SHP77 (cell line): ENCODE data around the gene SCP2.

Source experiments
- DNase-seq, 2 experiments: peaks; one replicate each; lab custom pipeline; 2025; lab: John Stamatoyannopoulos, UW

Gene SCP2

DNA sequence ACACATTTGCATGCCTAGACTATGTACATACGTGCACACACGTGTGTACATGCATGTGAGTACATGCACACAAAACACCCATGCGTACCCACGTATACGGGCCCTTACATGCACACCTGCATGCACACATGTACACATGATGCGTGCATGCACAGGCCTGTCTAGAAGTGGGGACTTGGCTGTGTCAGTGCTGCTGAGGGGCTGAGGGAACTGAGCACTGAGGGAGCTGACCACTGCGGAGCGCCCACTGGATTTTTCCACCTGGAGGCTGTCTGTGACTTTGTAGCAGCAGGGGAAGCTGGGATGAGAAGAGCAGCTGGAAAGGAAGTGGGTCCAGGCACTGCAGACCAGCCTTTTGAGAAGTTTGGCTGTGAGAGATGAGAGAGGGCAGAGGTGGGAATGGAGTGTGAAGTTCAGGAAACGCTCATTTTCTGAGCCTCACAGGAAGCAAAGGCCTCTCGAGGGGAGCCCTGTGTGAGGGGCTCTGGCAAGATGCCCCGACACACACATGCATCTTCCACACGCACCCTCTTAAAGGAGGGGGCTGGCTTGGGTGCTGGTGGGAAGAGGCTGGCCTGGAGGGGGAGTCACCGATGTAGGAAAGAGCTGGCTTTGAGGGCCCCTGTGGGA, 155.9 kb downstream of the SCP2 start:
- no peak for DNase-seq

DNA sequence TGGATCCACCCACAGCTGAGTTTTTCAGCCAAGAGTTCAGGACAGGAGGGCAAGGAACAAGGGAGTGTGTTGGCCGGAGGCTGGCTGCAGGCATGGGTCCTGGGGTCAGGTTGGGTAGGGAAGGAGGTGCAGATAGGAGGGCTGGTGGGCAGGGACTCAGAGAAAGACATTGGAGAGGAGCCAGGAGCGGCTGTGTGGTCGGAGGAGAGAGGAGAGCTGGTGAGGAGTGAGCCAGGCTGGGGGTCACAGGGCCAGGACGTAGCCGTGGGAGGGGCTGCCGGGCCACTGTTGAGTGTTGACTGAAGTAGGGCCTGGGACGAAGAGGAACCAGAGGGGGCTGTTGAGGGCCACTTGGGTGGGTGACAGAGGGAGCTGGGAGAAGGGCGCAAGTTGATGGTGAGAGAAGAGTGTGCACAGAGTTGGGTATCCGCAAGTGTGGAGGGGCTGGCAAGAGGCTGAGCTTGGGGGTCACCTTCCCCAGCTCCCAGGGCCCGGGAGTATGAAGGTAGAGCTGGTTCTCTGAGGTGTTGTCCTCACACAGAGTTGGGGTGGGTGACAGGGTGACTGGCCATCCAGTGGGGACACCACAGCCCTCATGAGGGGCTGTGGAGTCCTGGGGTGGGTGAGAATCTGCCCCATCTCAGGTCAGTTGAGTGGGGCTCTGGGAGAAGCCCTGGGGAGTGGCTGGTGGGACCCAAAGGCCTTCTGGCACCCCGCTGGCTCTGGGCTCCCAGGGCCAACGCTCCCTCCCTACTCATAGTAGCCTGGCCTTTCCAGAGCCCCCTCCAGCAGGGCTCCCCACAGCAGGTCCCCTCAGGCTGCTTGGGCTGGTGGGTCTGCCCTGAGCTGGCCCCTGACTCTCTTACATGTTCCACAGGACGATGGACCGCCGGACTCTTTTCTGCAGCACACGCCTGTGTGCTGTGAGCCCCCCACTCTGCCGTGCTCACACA, 156.8 kb downstream of the SCP2 start:
- no peak for DNase-seq

DNA sequence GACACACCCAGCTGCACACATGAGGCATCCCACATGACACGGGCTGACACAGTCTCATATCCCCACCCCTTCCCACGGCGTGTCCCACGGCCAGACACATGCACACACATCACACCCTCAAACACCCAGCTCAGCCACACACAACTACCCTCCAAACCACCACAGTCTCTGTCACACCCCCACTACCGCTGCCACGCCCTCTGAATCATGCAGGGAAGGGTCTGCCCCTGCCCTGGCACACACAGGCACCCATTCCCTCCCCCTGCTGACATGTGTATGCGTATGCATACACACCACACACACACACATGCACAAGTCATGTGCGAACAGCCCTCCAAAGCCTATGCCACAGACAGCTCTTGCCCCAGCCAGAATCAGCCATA, 157.5 kb downstream of the SCP2 start:
- no peak for DNase-seq

DNA sequence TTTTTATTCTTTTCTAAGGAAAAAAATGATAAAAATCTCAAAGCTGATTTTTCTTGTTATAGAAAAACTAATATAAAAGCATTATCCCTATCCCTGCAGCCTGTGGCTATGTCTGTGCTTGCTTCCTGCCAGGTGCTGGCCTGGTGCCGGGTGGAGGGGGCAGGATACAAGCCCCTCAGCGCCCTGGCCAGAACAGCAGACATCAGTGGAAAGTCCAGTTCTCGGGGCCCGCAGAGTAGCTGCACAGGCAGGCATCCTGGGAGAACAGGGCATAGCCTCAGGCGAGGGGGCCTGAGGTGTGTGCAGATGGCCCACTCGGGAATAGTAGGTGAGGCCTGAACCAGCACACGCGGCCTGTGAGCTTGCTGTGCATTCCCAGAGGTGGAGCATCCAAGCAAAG, 158.3 kb downstream of the SCP2 start:
- DNase-seq, result no peak

DNA sequence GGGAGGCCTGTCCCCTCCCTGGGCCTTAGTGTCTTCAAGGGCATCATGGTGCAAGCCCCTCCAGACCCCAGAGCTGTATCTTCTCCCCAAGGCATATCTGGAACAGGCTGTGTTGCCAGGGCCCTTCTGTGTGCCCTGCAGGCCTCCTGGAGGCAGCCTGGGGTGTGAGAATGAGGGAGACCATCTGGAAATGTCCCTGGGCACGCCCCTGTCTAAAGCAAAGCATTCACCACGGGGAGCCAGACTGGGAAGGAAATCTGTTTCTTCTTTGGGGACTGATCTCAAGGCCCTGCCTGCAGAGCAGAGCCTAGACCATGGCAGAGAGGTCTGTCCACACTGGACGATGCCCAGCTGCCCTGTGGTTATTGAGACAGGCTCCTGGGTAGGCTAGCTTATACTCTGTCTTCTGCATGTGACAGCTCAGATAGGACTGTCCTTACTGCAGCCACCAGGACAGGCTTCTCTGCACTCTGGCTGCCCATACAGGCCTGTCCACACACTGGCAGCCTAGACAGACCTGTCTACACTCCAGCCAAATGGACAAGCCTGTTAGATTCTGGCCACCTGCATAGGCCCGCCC, 159.5 kb downstream of the SCP2 start:
- DNase-seq, result no peak

DNA sequence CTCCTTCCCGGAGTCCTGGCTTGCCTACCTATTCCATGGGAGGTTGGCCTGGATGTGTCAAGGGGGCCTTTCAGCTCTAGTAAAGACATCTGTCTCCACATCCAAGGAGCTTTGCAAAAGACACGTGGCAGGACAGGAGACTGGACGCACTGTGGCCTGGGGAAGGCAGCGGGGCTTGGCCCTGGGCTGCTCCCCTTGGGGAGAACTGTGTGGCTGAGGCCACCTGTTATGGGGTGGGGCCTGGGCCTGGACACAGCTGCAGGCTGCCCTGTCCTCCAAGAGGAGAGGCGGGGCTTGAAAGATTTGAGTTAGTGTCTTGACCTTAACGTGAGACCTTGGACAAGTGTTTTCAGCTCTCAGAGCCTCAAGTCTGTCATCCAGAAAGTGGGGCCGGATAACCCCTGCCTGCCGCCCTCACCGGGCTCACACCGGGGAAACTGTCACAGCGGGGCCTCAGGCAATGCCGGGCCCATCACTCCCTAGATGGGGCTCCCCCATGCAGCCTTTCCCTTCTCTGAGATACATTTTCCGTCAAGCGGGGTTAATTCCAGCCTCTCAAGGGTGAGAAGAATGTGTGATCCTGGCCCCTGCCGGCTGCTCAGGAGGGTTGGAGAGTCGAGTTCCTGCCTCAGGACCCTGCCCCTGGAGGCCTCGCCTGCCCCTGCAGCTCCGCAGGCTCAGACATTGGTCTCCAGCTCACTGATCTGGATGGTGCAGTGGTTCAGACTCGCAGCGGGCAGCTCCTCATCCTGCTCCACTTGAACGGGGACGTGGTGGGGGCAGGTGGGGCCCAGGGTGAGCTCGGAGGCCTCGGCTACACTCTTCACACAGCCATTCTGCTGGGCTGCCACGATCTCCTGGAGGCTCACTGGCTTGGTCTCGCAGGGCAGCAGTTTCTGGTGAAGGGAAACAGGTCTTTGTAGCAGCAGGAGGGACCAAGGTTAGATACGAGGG, 160.5 kb downstream of the SCP2 start:
- DNase-seq, result no peak

DNA sequence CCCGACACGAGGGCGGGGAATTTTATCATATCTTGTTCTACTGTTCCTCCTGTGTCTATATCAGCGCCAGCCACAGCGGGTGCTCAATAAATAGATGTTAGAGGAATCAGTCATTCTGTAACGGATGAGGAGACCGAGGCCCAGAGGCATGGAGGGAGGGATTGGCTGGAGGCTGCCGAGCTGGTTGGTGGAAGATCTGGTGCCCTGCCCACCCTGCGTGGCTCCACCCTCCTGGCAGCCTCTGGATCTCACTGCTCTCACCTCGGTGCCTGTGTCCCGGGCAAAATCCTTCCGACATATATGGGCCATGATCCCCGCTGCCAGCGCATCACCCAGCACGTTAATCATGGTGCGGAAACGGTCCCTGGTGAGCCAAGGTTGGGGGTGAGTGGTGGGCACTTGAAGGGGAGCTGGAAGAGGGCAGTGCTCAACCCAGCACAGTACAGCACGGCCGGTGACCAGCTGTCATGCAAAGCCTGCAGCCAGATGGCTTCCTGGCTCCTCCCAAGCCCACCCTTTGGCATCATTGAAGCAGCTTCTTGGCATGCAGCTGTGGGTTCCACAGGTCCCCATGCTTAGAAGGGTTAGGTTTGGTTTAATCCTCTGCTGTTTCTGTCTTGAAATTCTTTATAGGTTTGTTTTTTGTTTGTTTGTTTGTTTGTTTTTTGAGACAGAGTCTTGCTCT, 161.7 kb downstream of the SCP2 start:
- DNase-seq, result no peak

DNA sequence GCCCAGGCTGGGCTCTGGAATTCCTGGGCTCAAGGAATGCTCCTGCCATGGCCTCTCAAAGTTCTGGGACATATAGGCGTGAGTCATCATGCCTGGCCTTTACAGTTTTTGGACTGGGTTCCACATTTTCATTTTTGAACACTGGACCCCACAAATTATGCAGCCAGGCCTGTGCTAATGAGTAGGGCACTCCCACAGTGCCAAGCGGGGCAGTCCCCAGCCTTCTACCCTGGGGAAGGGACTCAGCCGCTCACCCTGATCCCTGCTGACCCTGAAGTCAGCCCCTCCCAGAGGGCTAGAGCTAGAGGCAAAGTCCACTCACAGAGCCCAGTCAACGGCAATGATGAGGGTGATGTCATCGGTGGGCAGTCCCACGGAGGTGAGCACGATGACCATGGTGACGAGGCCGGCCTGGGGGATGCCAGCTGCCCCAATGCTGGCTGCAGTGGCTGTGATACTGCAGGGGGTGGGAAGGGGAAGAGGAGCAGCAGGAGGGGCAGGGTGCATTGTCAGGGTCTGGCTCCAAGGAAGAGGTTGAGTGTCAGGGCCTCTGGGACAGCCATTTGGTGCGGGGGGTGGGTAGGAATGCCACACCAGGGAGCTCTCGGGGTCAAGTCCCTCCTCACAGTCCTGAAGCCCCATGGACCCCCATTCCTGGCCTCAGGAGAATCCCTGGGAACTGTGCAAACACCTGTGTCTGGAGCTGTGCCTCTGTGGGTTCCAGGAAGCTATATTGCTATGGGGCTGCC, 162.6 kb downstream of the SCP2 start:
- DNase-seq, result no peak

DNA sequence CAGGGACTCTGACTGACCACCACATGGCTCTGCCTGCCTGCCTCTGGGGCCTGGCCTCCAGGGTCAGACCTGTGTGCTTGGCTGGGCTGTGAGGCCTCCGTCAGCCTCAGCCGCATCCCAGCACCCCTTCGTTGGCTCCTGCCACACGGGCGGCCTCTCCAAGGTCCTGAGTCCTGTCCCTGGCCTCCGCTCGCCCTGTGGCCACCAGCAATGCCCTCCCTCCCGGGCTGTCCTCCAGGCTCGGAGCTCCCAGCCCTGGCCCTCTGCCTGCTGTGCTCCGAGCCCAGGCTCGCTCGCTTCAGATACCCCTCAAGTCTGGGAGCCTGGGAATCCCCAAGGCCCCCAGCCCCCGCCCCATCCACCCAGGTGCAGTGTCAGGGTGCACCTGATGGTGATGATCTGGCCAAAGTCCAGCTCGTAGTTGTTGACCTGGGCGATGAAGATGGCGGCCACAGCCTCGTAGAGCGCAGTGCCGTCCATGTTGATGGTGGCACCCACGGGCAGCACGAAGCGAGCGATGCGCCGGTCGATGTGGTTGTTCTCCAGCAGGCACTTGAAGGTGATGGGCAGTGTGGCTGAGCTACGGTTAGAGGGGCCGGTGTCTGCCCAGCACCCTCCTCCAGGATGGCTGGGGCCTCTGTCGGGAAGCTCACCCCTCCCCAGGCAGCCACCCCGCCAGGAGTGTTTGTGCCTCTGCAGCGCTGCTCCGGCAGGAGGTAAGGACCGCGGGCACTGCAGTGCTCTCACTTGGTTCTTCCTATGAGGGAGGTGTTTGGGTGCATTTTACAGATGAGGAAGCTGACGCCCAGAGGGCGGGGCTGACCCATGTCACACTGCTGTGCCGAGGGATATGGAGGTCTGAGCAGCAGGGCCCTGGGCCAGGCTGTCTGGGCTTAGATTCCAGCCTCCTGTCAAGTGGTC, 163.4 kb downstream of the SCP2 start:
- no peak for DNase-seq

DNA sequence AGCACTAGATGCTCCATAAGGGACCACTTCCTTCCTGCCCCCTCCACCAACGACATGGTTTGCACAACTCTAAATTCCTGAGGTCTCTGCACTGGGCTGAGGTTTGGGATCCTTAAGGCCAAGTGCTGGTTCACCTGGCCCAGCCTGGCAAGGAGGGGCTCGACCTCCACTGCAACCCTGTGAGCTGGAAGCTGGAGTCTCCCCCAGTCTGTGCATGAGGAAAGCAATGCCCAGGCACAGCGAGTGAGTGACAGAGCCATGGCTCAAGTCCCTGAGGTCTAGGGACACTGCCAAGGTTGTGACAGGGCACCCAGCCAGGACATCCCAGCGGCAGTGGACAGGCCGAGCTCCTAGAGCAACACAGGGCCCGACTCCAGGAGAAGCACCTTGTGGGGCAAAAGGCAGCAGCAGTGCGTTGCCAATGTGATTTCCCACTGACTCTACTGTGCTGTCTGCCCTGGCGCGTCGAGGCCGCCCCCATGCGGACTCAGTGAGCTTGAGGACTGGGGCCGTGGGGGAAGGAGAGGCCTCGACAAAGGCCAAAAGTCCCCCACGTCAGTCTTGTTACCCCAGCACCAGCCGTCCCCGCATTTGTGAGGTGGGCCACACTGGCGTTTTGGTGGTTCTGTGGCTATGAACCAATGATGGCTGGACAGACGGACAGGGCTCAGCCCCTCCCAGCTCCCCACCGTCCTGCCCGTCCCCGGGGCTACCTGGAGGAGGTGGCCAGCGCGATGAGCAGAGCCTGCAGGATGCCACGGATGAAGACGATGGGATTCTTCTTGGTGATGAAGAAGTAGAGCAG, 165.0 kb downstream of the SCP2 start:
- no peak for DNase-seq

DNA sequence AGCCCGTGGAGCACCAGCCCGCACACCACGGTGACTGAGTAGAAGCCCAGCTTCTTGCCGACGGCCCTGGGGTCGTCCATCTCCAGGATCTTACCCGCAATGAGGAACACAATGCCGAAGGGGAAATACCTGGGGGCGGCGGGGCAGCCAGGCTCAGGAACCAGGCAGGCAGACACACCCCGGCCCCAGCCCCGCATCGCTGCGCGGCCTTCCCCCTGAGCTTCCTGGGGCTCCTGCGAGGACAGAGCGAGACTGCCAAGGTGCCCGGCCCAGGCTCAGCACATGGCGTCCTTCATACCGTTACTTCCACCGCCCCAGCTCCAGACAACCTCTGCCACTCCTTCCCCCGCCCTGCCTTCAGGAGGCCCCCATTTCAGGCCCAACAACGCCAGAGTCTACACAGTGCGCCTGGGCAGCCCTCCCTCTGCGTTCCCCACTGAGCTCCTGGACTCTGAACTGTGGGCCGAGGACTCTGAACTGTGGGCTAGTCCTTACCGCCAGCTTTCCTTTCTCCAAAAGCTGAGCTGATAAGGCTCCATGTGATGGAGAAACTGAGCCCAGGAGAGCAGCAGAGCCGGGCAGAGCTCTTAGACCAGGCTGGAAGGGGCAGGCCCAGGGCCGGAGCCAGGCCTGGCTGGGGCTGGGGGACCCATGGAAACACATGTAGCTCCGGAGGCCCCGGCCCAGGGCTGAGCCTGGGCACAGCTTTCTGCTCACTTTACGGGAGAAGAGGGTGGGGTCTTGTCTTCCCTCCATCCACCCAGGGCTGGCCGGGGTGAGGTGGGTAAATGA, 165.8 kb downstream of the SCP2 start:
- no peak for DNase-seq

DNA sequence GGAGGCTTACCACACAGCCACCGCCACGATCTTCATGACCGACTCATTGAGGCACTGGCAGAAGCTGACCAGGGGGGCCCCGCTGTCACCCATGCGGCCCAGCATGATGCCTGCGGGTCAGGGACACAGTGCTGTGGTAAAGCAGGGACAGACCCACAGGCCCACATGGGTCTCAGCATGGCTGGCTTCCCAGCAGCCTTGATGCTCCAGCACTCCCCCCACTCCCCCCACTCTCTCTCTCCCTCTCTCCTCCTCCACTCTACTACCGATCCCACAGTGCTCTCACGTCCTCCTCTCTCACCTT, 166.3 kb downstream of the SCP2 start:
- DNase-seq, result no peak

DNA sequence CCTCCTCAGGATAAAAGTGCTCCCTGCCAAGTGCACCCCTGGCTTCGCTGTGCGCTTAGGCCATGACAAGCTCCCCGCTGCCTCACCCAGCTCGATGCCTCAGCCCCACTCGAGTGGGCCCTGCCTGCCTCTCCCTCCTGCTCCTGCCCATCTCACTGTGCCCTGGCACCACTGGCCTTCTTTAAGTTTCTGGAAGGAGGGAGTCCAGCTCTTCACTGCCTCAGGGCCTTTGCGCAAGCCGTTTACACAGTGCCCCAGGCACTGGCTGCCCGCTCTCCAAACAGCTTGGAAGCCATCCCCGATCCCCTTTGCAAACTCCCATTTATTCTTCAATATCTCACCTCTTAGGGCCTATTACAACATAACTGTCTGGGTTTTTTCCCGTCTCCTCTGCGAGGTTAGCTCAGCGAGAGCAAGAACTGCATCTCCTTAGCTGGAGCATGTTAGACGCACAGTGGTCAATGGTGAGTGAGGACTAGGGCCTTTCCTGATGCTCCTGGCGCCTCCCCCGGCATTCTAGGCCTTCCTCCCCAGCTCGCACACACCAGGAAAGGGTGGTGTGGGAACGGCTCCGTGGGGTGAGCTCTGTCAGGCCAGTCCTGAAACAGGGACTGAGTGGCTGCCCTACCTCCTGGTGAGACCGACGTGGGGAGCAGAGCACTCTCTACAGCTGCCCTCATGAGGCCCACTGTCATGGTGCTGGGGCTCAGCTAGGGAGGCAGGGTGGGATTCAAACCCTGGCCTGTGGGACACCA, 166.9 kb downstream of the SCP2 start:
- no peak for DNase-seq

DNA sequence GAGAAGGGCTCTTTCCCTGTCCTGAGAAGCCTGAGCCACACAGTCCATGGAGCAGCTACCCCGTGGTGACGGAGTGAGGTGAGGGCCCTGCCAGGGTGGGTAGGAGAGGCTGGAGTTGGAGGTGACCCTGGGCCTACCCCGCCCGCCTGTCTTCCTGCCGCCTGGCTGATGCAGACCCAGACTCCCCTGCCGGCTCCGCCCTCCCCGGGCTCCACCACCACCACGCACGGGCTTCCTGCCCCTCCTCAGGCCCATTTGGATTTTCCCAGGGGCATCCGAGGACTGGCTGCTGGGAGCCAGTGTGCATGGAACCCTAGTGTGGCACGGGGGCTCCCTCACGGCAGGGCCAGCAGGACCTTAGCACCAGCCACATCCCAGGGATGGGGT, 167.4 kb downstream of the SCP2 start:
- no peak for DNase-seq
